ENCODE results near the gene GFER. TPM values are rescaled to one million over a fixed set of nuclear protein-coding genes. Genes with fewer than 3 reads are reported as not detected.
A peak's percentile ranks its signal among the peaks of the same experiment; 100 is the strongest.
"Not testable (repeated sequence)": the region's sequence is repeated elsewhere in the genome, so short reads cannot be mapped to it uniquely, and the experiment has no call there.

The GFER gene
- total RNA-seq, 4 donors from 2014 or later: 13.4 to 20.2 (median 18.1) TPM

DNA sequence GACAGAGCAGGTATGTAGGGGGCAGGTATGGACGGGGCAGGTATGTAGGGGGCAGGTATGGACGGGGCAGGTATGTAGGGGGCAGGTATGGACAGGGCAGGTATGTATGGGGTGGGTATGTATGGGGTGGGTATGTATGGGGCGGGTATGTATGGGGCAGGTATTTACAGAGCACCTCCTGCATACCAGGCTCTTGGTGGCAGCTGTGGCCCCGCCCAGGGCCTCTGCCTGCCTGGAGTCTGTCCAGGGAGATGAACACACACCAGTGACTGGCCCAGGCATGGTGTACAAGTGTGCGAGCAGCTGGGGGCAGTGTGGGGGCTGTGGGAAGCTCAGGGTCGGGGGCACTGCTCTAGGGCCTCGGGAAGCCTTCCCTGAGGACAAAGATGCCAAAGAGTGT lies 33.9 kb upstream of the GFER start:
- Histone ChIP-seq H3K9me3 (no peaks in the 10 kb centered on the region), H3K4me3 (no peak overlapping the region), H3K36me3 (no peaks in the 10 kb centered on the region), H3K27ac (no peak overlapping the region), H3K4me1 (no peaks in the 10 kb centered on the region), H3K27me3 (no peaks in the 10 kb centered on the region)
- TF ChIP-seq, protein P1, sequence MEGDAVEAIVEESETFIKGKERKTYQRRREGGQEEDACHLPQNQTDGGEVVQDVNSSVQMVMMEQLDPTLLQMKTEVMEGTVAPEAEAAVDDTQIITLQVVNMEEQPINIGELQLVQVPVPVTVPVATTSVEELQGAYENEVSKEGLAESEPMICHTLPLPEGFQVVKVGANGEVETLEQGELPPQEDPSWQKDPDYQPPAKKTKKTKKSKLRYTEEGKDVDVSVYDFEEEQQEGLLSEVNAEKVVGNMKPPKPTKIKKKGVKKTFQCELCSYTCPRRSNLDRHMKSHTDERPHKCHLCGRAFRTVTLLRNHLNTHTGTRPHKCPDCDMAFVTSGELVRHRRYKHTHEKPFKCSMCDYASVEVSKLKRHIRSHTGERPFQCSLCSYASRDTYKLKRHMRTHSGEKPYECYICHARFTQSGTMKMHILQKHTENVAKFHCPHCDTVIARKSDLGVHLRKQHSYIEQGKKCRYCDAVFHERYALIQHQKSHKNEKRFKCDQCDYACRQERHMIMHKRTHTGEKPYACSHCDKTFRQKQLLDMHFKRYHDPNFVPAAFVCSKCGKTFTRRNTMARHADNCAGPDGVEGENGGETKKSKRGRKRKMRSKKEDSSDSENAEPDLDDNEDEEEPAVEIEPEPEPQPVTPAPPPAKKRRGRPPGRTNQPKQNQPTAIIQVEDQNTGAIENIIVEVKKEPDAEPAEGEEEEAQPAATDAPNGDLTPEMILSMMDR (IDR thresholded peaks at IDR 0.05): no peak
- TF ChIP-seq POLR2A (IDR thresholded peaks at IDR 0.05): no peak
- no peak for TF ChIP-seq EP300 (IDR thresholded peaks at IDR 0.05)
- DNase-seq (ENCODE audit: low spot score in 2 of 2): no peak
- WGBS, 2 donors: 55 to 61% methylated on average over 7 of the region's 7 CpGs

DNA sequence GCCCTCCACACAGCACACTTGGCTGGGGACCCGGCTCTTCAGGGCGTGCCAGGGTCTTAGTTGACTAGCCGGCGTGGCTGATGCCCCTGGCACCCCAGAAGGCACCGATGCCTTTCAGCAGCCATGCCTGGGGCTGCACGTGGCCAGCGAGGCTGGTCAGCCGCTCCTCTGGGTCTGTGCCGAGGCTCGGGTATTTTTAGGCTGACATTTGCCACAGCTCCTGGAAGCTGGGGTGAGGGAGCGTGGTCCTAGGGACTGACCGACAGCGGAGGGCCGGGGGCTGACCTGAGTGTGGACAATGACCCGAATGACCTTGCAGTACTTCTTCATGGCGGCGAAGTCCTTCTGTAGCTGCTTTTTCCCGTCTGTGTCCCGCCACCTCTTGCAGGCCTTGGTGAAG lies 33.4 kb upstream of the GFER start:
- Histone ChIP-seq H3K36me3 (no peaks in the 10 kb centered on the region), H3K27ac (no peak overlapping the region), H3K4me3 (no peak overlapping the region), H3K9me3 (no peaks in the 10 kb centered on the region), H3K4me1 (no peaks in the 10 kb centered on the region), H3K27me3 (no peaks in the 10 kb centered on the region)
- TF ChIP-seq POLR2A (IDR thresholded peaks at IDR 0.05) (no peak), EP300 (IDR thresholded peaks at IDR 0.05) (no peak)
- TF ChIP-seq, protein P1 (IDR thresholded peaks at IDR 0.05): no peak
- WGBS, 2 donors: 77 to 83% methylated on average over 12 to 19 of the region's 19 CpGs
- no peak for DNase-seq (ENCODE audit: low spot score in 2 of 2)

DNA sequence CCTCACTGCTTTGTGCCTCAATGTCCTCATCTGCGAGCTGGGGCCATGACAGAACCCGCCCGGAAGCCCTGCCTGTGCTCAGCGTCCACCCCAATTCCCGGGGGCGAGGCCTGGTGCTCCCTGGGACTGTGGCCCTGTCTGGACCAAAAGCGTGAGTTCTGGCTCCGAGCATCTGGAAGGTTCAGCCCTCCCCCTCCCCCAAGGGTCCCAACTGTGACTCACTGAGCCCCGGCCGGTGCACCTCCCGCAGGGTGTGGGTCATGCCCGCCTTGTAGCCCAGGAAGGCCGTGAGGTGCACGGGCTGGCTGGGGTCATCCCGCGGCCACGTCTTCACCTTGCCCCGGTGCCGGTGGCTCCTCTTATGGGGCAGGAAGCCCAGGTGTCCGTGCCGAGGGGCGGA lies 30.3 kb upstream of the GFER start:
- H3K27ac ChIP-seq: no peak overlapping the region
- H3K4me3 ChIP-seq: no peak overlapping the region
- 88 to 93% methylated on average over 17 to 22 of the region's 22 CpGs for WGBS, 2 donors
- H3K27me3 ChIP-seq: no peaks in the 10 kb centered on the region
- peaks cover 0 to 1% (median under 1%) of the 10 kb centered on the region in 4 donors for H3K4me1 ChIP-seq
- TF ChIP-seq POLR2A (IDR thresholded peaks at IDR 0.05): no peak
- TF ChIP-seq, protein P1 (IDR thresholded peaks at IDR 0.05): no peak
- TF ChIP-seq EP300 (IDR thresholded peaks at IDR 0.05): no peak
- no peaks in the 10 kb centered on the region for H3K9me3 ChIP-seq
- H3K36me3 ChIP-seq: no peaks in the 10 kb centered on the region
- no peak for DNase-seq (ENCODE audit: low spot score in 2 of 2)

DNA sequence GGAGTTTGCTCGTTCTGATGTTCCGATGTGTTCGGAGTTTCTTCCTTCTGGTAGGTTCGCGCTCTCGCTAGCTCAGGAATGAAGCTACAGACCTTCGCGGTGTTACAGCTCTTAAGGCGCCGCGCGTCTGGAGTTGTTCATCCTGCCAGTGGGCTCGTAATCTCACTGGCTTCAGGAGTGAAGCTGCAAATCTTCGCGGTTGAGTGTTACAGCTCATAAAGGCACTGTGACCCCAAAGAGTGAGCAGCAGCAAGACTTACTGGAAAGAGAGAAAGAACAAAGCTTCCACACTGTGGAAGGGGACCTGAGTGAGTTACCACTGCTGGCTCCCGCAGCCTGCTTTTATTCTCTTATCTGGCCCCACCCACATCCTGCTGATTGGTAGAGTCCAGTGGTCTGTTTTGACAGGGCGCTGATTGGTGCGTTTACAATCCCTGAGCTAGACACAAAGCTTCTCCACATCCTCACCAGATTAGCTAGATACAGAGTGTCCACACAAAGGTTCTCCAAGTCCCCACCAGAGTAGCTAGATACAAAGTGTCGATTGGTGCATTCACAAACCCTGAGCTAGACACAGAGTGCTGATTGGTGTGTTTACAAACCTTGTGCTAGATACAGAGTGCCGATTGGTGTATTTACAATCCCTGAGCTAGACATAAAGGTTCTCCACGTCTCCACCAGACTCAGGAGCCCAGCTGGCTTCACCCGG lies 26.4 kb upstream of the GFER start:
- H3K9me3 ChIP-seq; DNase-seq (ENCODE audit: low spot score in 2 of 2); H3K27me3 ChIP-seq; H3K27ac ChIP-seq; H3K4me3 ChIP-seq: not testable (repeated sequence)
- 85 to 87% methylated on average over 15 to 18 of the region's 22 CpGs for WGBS, 2 donors
- peaks cover 7 to 19% (median 11%) of the 10 kb centered on the region in 3 donors for H3K36me3 ChIP-seq
- peaks cover 0 to 31% (median 17%) of the 10 kb centered on the region in 4 donors for H3K4me1 ChIP-seq

DNA sequence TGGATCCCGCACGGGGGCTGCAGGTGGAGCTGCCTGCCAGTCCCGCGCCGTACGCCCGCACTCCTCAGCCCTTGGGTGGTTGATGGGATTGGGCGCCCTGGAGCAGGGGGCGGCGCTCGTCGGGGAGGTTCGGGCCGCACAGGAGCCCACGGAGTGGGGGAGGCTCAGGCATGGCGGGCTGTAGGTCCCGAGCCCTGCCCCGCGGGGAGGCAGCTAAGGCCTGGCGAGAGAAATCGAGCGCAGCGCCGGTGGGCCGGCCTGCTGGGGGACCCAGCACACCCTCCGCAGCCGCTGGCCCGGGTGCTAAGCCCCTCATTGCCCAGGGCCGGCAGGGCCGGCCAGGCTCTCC lies 25.9 kb upstream of the GFER start:
- peaks cover 7 to 24% (median 16%) of the 10 kb centered on the region in 3 donors for H3K36me3 ChIP-seq
- H3K4me1 ChIP-seq: peaks cover 0 to 37% (median 20%) of the 10 kb centered on the region in 4 donors
- H3K4me3 ChIP-seq; H3K27ac ChIP-seq; H3K27me3 ChIP-seq; DNase-seq (ENCODE audit: low spot score in 2 of 2); H3K9me3 ChIP-seq: not testable (repeated sequence)
- 76 to 80% methylated on average over 17 to 29 of the region's 30 CpGs for WGBS, 2 donors

DNA sequence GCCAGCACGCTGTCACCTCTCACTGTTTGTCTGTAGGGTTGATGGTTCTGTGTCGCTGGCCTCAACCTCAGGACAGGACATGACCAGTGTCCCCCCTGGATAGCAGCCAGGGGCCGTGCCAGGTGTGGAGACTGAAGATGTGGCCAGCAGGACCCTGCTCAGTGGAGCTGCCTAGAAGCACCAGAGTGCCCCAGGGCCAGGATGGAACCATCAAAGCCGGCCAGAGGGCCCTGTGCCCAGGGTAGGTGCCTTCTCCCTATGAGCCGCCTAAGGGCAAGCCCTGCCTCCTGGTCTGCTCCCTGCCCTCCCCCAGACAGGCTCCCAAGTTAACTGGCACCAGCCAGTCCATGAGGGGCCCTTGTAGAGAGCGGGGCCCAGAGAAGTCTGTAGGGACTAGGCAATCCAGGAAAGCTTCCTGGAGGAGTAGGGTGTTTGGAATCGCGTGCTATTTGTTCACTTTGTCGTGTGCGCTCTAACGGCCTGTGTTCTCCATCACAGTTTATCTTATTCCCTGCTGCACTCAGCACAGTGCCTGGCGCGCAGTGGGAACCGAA lies 25.2 kb upstream of the GFER start:
- H3K9me3 ChIP-seq: no peaks in the 10 kb centered on the region
- peaks cover 0 to 42% (median 26%) of the 10 kb centered on the region in 4 donors for H3K4me1 ChIP-seq
- peak overlapping the region in 3 of 4 donors; percentile 75 to 92 (median 86) for H3K27ac ChIP-seq
- 36 to 38% methylated on average over 14 of the region's 14 CpGs for WGBS, 2 donors
- no peaks in the 10 kb centered on the region for H3K27me3 ChIP-seq
- H3K4me3 ChIP-seq: peak overlapping the region; percentile 63 to 87 (median 80)
- no peak for DNase-seq (ENCODE audit: low spot score in 2 of 2)
- TF ChIP-seq, protein P1 (IDR thresholded peaks at IDR 0.05): no peak
- TF ChIP-seq POLR2A (IDR thresholded peaks at IDR 0.05): no peak
- no peak for TF ChIP-seq EP300 (IDR thresholded peaks at IDR 0.05)
- H3K36me3 ChIP-seq: peaks cover 7 to 26% (median 16%) of the 10 kb centered on the region in 3 donors

Measured in tibial nerve (tissue), 4 donors.